Activated T-cell treated with anti-CD3 and anti-CD28 coated beads, Interleukin-2, amount 50 U/mL, for 4 hours (primary cell): ENCODE measurements around the gene FKBP15. TPM values are rescaled to one million over a fixed set of nuclear protein-coding genes. Genes with fewer than 3 reads are reported as not detected.

ENCODE experiments used
- ATAC-seq, 2 donors: fragments of 200-7000 bp; cut with Tn5 transposase; one replicate each; pipeline ENCODE4 v1.10.0; 2021
- DNase-seq: peaks from one replicate; pipeline ENCODE4 v3.0.0-alpha.2; 2020
- H3K27me3 Mint-ChIP-seq: one replicate; pipeline ENCODE4 v1.8.0; 2021; ENCODE audit warnings: low read depth, mixed read lengths
- H3K36me3 Mint-ChIP-seq: one replicate; pipeline ENCODE4 v1.8.0; 2022; ENCODE audit warnings: mixed read lengths; ENCODE audit not compliant: insufficient read depth
- H3K4me1 Mint-ChIP-seq: one replicate; pipeline ENCODE4 v1.8.0; 2021; ENCODE audit warnings: low read depth, mixed read lengths
- H3K4me3 Mint-ChIP-seq: one replicate; pipeline ENCODE4 v1.8.0; 2021; ENCODE audit warnings: mild to moderate bottlenecking, moderate library complexity, mixed read lengths
- H3K9me3 Mint-ChIP-seq: one replicate; pipeline ENCODE4 v1.8.0; 2021; ENCODE audit warnings: mixed read lengths
- total RNA-seq, 3 donors: library from RNA; stranded (reverse); gene quantifications; one replicate each; pipeline ENCODE4 v1.2.1, GENCODE V29; 2021

FKBP15 gene
- total RNA-seq, 3 donors from 2014 or later, result 23.8 to 25.9 (median 24.2) TPM

DNA sequence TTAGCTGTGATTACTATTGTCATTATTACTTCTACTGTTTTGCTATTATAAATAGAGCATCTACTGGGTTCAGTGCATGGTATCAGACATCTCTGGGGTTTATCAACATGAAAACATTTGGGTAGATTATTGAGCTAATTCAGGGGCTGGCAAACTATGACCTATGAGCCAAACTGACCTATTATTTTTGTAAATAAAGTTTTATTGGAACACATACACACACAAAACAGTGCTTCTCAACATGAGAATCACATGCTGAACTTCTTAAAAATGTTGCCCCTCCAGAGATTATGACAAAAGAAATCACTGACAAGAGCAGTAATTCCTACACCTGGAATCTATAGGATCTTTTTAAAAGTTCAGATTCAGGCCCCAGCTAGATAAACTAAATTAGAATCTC is 39.9 kb downstream of the FKBP15 start:
- Mint-ChIP-seq H3K9me3 (no peaks in the 10 kb centered on the region), H3K4me1 (no peaks in the 10 kb centered on the region), H3K4me3 (no peak overlapping the region), H3K36me3 (peaks cover 74% of the 10 kb centered on the region), H3K27me3 (no peaks in the 10 kb centered on the region)
- ATAC-seq (no peak), DNase-seq (no peak)

- no peak overlapping the region for H3K4me3 Mint-ChIP-seq
Observed at GRCh38 chr9:113179839-113180238, 41.2 kb downstream of the FKBP15 start.

DNA sequence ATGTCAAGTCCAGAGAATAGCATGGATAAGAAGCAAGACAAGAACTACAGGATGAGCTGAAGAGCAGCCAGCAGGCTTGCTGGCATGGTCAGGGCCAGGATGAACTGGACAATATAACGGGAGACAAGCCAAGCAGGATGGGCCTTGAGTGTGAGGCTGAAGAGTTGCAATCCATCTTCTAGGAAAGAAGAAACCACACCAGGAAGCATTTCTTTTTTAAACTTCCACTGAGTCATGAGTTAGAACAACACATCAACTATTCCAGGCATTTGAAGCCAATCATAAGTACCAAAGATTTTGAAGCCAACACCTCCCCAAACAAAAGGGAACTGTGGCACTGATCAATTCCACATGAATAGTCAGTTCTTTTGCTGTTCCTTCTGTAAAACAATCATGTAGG is 43.0 kb downstream of the FKBP15 start:
- Mint-ChIP-seq H3K9me3 (no peaks in the 10 kb centered on the region), H3K36me3 (peaks cover 66% of the 10 kb centered on the region), H3K4me1 (no peaks in the 10 kb centered on the region), H3K27me3 (no peaks in the 10 kb centered on the region), H3K4me3 (no peak overlapping the region)
- ATAC-seq (no peak), DNase-seq (no peak)

More at GRCh38 chr9:113179839-113180238, 41.2 kb downstream of the FKBP15 start:
- no peaks in the 10 kb centered on the region for H3K27me3 Mint-ChIP-seq
- H3K4me1 Mint-ChIP-seq, result no peaks in the 10 kb centered on the region
- no peak for ATAC-seq
- DNase-seq, result no peak
- H3K9me3 Mint-ChIP-seq, result no peaks in the 10 kb centered on the region
- peaks cover 70% of the 10 kb centered on the region for H3K36me3 Mint-ChIP-seq

DNA sequence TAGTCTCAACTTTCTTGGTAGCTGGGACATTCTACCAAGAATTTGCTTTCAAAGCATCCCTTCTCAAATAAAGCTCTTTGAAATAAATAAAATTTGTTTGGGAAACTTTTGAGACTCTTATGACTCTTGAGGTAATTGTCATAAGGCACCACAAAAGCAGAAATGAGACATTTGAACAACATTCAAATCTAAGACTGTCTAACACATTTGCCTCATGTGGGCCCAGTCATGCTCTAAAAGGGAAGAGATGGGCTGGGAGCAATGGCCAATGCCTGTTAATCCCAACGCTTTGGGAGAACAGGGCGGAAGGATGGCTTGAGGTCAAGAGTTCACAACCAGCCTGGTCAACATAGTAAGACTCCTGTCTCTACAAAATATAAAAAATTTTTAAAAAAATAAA is 43.8 kb downstream of the FKBP15 start:
- H3K9me3 Mint-ChIP-seq, result no peaks in the 10 kb centered on the region
- no peak overlapping the region for H3K4me3 Mint-ChIP-seq
- peaks cover 67% of the 10 kb centered on the region for H3K36me3 Mint-ChIP-seq
- no peaks in the 10 kb centered on the region for H3K27me3 Mint-ChIP-seq
- ATAC-seq (no peak), DNase-seq (no peak)
- H3K4me1 Mint-ChIP-seq, result no peaks in the 10 kb centered on the region

- no peak for ATAC-seq
- Mint-ChIP-seq H3K36me3 (peaks cover 67% of the 10 kb centered on the region), H3K4me3 (no peak overlapping the region), H3K27me3 (no peaks in the 10 kb centered on the region), H3K9me3 (no peaks in the 10 kb centered on the region), H3K4me1 (no peaks in the 10 kb centered on the region)
- no peak for DNase-seq
Observed at GRCh38 chr9:113176803-113177202, 44.3 kb downstream of the FKBP15 start.

GRCh38 chr9:113173341-113173740 is 47.7 kb downstream of the FKBP15 start:
- Mint-ChIP-seq H3K27me3 (no peaks in the 10 kb centered on the region), H3K4me1 (no peaks in the 10 kb centered on the region), H3K9me3 (no peaks in the 10 kb centered on the region), H3K36me3 (peaks cover 60% of the 10 kb centered on the region), H3K4me3 (no peak overlapping the region)
- ATAC-seq (no peak), DNase-seq (no peak)

- no peaks in the 10 kb centered on the region for H3K4me1 Mint-ChIP-seq
- peaks cover 47% of the 10 kb centered on the region for H3K36me3 Mint-ChIP-seq
- H3K4me3 Mint-ChIP-seq, result no peak overlapping the region
- ATAC-seq (no peak), DNase-seq (no peak)
- H3K27me3 Mint-ChIP-seq, result no peaks in the 10 kb centered on the region
- no peaks in the 10 kb centered on the region for H3K9me3 Mint-ChIP-seq
Observed at GRCh38 chr9:113168809-113169208, 52.3 kb downstream of the FKBP15 start.

DNA sequence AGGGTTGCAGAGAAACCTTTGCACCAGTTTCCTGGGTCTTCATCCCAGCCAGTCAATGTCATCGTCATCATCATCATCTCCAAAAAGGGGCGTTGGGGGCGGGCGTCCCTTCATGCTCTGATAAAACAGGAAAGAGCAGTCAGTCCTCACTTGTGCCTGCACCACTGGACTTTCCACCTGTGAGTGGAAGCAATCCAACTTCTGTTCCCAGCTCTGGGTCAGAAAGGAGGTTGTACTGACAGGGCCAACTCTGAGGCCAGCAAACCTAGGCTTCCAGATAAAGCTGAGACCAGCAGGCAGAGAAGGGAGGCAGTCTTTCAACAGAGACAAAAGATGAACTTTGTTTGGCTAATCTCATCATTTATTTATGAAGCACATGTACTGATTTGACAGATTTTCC is 55.0 kb downstream of the FKBP15 start:
- no peaks in the 10 kb centered on the region for H3K4me1 Mint-ChIP-seq
- H3K4me3 Mint-ChIP-seq, result no peak overlapping the region
- H3K9me3 Mint-ChIP-seq, result no peaks in the 10 kb centered on the region
- DNase-seq (no peak), ATAC-seq (no peak)
- peaks cover 40% of the 10 kb centered on the region for H3K36me3 Mint-ChIP-seq
- no peaks in the 10 kb centered on the region for H3K27me3 Mint-ChIP-seq

DNA sequence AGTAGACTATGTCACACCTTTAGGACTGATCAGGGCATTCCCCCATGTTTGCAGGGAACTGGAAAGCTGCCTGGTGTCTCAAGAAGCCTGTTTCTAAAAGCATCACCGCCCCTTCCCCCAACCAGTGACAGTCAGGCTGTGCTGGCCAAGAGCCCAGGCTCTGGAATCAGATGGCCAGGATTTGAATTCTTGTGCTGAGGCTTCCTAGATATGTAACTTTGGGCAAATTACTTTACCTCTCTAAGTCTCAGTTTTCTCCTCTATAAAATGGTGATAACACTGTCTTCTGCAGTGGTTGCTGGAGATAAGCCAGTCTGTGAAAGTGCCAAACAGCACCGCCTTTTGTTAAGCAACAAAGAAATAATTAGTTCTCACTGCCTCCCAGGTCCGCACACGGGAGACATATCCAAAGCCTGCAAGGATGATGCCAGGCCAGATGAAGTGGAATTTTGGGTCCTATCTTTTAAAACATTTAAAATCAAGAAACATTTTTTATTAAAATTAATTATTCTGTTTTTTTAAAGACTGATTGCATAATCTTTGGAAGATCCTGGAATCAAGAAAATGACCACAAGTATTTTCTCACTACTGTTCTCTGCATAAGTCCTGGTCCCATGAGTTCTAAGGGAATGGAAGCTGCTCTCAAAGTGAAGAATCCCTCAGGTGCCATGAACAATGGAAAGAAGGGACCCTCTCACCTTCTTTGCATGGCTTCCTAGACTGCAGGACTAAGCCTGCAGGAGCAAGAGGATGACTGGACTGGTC is 56.4 kb downstream of the FKBP15 start:
- H3K9me3 Mint-ChIP-seq, result no peaks in the 10 kb centered on the region
- H3K36me3 Mint-ChIP-seq, result peaks cover 40% of the 10 kb centered on the region
- ATAC-seq (no peak), DNase-seq (no peak)
- H3K4me3 Mint-ChIP-seq, result no peak overlapping the region
- H3K27me3 Mint-ChIP-seq, result no peaks in the 10 kb centered on the region
- H3K4me1 Mint-ChIP-seq, result no peaks in the 10 kb centered on the region

GRCh38 chr9:113163001-113163400 is 58.1 kb downstream of the FKBP15 start:
- Mint-ChIP-seq H3K4me3 (no peak overlapping the region), H3K36me3 (peaks cover 40% of the 10 kb centered on the region), H3K4me1 (no peaks in the 10 kb centered on the region), H3K9me3 (no peaks in the 10 kb centered on the region), H3K27me3 (no peaks in the 10 kb centered on the region)
- no peak for DNase-seq
- no peak for ATAC-seq

DNA sequence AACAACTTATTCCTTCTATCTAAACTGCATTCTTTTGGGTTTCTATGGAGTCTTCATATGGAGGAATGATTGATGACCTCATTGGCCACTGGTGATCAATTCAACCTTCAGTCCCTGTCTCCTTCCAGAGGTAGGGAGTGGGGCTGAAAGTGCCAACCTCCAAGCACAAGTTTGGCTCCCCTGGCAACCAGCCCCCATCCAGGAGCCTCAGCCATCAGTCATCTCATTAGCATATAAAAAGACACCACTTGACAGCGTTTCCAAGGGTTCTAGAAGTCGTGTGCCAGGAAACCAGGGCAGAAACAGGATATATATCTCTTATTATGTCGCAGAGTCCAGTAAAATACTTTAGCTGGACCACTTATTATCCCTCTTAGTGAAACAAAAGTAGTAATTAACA is 60.5 kb downstream of the FKBP15 start:
- Mint-ChIP-seq H3K27me3 (no peaks in the 10 kb centered on the region), H3K36me3 (peaks cover 28% of the 10 kb centered on the region), H3K4me3 (no peak overlapping the region), H3K4me1 (peaks cover 15% of the 10 kb centered on the region), H3K9me3 (no peaks in the 10 kb centered on the region)
- ATAC-seq (no peak), DNase-seq (no peak)

- Mint-ChIP-seq H3K4me1 (peaks cover 19% of the 10 kb centered on the region), H3K27me3 (no peaks in the 10 kb centered on the region), H3K36me3 (peaks cover 24% of the 10 kb centered on the region), H3K4me3 (no peak overlapping the region), H3K9me3 (no peaks in the 10 kb centered on the region)
- ATAC-seq (no peak), DNase-seq (no peak)
Observed at GRCh38 chr9:113158446-113158845, 62.6 kb downstream of the FKBP15 start.

GRCh38 chr9:113156880-113157279 is 64.2 kb downstream of the FKBP15 start:
- H3K4me1 Mint-ChIP-seq, result peaks cover 26% of the 10 kb centered on the region
- peaks cover 13% of the 10 kb centered on the region for H3K36me3 Mint-ChIP-seq
- H3K4me3 Mint-ChIP-seq, result no peak overlapping the region
- DNase-seq, result no peak
- no peaks in the 10 kb centered on the region for H3K9me3 Mint-ChIP-seq
- H3K27me3 Mint-ChIP-seq, result no peaks in the 10 kb centered on the region
- peak in 1 of 2 donors; percentile 11 for ATAC-seq

DNA sequence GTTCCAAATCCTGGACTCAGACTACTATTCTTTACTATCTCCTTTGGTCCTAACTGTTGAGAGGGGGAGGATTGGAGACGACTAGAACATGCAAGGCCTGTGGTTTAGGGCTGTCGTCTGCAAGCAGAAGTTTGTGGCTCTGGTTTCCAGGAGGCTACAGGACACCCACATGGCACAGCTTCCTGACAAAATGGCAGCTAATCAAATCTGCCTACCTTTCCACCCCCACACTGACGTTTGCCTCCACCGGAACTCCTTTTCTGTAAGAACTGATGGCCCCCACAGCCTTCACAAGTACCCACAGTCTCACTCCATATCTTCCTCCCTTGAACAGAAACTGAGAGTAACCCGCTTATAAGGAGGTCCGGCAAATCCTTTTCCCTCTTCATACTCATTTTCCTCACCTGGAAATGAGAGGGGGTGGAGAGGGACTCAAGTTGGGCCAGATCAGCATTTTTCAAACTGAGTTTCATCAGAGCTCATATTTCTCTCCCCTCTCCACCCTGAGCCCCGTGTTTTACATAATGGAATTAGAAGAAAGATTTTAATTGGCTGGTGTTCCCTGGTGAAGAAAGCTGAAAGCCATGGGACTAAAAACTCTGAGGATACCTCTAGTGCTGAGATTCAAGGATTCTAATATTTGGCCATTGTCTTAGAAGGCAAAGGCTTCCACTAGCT is 65.0 kb downstream of the FKBP15 start:
- Mint-ChIP-seq H3K4me1 (peaks cover 30% of the 10 kb centered on the region), H3K9me3 (no peaks in the 10 kb centered on the region), H3K36me3 (peaks cover 11% of the 10 kb centered on the region), H3K4me3 (no peak overlapping the region), H3K27me3 (no peaks in the 10 kb centered on the region)
- DNase-seq (peak; percentile 9), ATAC-seq (no peak)

GRCh38 chr9:113154946-113155345 is 66.1 kb downstream of the FKBP15 start:
- Mint-ChIP-seq H3K27me3 (no peaks in the 10 kb centered on the region), H3K9me3 (no peaks in the 10 kb centered on the region), H3K36me3 (peaks cover 6% of the 10 kb centered on the region), H3K4me3 (no peak overlapping the region), H3K4me1 (peaks cover 34% of the 10 kb centered on the region)
- DNase-seq, result no peak
- no peak for ATAC-seq
